Kasumi-1 (cell line): Measurements from ENCODE around the gene ARHGAP42.
A peak's percentile ranks its signal among the peaks of the same experiment; 100 is the strongest.
"Not testable (repeated sequence)": the region's sequence is repeated elsewhere in the genome, so short reads cannot be mapped to it uniquely, and the experiment has no call there.

Experiments
- DNase-seq, 2 experiments: peaks; one replicate each; lab custom pipeline; 2025; lab: John Stamatoyannopoulos, UW

Gene ARHGAP42

DNA sequence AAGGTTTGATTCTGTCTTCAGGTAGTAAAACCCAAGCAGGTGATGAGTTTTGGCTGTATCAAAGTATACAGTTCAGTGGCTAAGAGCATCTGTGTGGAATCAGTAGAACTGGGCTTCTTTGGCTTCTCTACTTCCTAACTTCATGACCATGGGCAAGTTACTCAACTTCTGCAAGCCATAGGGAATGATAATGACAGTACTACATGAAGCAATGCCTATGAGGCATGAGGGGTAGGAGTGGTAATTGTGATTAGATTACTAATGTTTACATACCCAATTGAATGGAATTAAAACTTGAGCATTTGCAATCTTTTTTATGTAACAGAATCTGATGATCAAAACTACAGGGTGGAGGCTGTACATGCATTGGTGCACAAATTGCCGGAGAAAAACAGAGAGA, 278.3 kb downstream of the ARHGAP42 start:
- DNase-seq, result no peak

DNA sequence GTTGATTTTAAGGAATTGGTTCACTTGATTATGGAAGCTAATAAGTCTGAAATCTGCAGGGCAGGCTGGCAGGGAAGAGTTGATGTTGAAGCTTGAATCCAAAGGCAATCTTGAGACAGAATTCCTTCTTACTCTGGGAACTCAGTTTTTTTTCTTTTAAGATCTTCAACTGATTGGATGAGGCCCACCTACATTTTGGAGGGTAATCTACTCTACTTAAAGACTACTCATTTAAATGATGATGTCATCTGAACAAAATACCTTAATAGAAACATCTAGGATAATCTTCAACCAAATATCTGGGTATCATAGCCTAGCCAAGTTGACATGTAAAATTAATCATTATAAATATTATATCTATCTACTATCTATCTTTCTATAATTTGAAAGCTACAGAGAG, 279.3 kb downstream of the ARHGAP42 start:
- DNase-seq, result no peak

- DNase-seq, result no peak
Measured at GRCh38 chr11:100969008-100969407, 281.9 kb downstream of the ARHGAP42 start.

DNA sequence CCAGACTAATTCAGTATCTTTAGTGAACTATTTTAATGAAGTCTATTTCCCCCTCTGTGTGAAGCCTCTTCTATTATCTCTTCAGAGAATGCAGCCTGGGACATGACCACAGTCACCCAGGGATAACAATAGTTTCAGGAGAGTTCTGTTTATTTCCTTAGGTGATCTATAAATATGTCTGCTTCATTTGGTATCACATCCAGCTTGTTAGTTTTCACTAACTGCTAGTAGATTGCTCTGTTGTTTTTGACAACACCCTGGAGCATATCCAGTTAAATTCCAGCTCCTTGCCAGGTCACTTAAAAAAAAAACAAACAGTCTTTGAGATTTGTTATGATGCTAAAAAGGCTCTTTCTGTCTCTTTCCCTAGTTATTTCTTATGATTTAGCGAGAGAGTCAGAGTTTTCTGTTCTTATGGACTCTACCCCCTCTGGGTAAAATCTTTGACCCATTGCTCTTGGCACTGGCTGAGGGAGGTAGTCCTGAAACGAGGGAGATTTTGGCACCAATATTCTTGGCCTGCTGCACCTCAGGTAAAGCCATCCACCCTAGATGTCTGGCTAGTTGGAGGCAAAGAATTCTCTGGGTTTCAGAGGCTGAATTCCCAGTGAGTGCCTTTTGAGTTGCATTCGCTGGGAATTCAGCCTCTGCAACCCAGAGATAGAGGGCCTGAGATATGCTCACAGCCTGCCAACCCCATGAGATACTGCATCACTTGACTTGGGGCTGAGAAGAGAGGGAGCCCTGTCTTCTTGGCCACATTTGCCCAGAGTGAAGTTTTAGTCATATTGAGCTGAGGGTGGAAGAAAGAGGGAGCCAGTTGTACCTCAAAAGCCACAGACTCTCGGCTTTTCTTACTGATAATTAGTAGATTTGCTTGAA, 283.4 kb downstream of the ARHGAP42 start:
- DNase-seq, result no peak

GRCh38 chr11:100972046-100972445, 285.0 kb downstream of the ARHGAP42 start:
- DNase-seq, result no peak

DNA sequence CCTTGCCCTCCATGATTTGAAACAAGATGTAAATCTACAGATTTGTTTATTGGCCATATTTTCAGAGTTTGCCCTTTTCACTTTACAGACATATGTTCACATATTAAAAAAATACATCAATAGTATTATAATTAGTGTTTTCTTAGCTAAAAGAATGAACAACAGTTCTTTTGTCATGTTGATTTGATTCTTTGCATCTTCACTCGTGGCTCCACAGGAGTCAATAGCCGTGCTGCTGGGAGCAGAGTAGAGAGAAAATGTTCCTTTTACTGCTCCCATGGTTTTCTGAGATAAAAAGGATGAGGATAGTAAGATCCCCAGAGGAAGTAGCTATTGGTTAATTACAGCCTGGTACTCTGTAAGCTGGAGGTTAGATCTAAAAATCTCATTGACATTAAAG, 291.4 kb downstream of the ARHGAP42 start:
- DNase-seq, result no peak

DNA sequence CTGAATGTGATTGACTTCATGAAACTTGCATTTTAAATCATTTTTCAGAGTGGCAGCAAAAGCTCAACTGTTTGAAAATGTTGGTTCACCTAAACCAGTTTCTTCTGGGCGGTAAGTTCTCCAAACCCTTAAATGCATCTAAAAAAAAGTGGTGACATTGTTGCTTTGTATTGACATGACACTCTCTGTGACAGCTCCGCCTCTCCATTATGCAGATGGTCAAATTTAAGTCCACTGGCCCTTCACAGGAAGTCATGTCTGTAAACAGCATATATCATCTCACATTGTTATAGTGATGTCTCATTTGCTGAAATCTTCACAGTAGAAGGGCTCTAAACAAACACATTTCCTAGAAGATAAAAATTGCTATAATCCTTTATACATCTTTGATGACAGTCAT, 291.9 kb downstream of the ARHGAP42 start:
- DNase-seq, result no peak

- peak; percentile 16 to 40 for DNase-seq
Measured at GRCh38 chr11:100980156-100980555, 293.1 kb downstream of the ARHGAP42 start.

DNA sequence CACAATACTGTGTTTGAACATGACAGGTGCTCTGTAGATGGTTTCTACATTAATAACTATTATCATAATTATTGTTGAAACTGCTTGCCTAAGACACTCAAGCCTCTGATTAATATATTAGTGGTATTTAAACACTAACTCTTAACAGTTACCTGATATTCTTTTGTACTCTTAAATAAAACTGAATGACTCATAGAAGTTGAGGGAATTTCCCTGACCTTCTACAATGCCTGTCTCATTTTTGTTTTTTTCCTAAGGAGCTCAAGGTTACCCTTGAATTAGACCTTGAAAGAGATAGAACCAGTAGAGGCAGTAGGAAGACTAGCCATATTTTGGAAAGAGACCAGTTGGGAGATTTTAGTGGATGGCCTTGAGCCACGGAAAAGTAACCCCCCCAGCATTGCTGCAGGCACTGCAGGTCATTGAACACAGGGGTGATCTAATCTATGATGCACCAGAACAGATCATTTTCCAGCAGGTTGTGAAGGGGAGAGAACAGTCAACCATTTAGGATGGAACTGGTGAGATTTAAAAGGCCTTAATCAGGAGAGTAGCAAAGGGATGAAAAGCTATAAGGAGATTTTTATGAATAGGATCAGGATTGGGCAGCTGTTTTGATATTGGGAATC, 294.2 kb downstream of the ARHGAP42 start:
- no peak for DNase-seq

DNA sequence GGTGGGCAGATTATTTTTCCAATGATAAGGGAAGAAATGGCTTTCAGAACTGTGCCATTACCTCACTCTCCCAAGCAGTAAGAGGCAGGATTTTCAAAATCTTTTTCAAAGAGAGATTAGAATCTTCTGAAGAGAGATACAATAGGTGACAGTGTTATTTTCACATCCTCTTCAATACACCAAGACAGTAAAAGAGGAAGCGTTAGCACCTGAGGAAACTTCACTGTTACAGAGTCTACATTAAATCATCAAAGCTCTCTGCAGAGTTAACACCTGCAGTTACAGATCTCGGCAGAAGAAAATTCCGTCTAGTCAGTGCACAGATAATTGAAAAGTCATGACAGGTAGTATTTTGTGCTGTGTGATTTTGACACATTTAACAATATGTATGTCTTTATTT, 297.6 kb downstream of the ARHGAP42 start:
- DNase-seq, result no peak

DNA sequence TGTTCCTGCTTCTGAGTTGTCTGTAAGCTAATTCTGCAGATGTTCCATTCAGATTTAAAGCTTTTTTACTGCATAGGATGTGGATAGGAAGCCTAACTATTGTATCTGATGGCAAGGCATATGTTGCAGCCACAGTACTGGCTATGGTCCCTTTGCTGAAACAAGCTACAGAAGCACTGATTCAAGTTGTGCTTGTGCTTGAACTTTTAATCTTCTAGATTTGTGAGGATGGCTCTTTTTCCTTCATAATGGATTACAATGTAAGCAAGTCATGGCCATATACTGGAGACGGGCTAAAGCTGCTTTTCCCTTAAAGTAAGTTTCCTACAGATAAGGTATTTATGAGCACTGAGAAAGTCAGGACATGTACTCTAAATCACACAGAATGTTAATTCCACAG, 303.8 kb downstream of the ARHGAP42 start:
- DNase-seq, result no peak

GRCh38 chr11:100991541-100991940, 304.5 kb downstream of the ARHGAP42 start:
- no peak for DNase-seq

GRCh38 chr11:100994966-100995365, 307.9 kb downstream of the ARHGAP42 start:
- DNase-seq, result no peak

GRCh38 chr11:100999756-101000155, 312.7 kb downstream of the ARHGAP42 start:
- no peak for DNase-seq

- no peak for DNase-seq
Measured at GRCh38 chr11:101003468-101003867, 316.4 kb downstream of the ARHGAP42 start.

DNA sequence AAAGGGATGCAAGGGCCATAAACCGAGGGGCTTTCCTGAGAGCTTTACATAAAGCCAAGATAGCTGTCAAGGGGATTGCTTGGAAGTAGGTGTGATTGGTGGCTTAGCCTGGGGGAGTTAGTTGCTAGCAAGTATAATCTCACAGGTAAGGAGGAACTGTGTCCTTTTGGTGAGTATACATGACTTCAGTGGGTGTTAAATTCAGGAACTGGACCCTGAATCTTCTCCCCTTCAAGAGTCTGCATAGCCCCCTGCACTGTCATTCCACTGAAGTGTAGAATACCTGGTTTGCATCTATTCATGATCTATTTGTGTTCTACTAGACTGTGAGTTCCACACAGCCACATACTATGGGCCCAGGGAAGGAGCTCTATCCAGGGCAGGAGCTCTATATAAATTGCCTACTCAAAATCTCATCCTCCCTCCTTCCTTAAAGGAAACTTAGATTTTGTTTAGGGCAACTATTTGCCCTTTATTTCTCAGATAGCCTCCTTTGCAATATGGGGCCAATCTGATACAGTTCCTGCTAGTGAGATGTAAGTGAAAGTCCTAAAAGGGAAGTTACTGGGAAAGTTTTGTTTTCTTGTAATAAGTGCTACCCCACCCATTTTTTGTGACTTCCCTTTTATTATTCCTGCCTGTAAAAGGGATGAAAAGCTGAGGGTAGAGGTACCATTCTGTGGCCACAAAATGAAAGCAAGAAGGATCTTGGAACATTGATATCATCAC, 322.0 kb downstream of the ARHGAP42 start:
- no peak for DNase-seq

DNA sequence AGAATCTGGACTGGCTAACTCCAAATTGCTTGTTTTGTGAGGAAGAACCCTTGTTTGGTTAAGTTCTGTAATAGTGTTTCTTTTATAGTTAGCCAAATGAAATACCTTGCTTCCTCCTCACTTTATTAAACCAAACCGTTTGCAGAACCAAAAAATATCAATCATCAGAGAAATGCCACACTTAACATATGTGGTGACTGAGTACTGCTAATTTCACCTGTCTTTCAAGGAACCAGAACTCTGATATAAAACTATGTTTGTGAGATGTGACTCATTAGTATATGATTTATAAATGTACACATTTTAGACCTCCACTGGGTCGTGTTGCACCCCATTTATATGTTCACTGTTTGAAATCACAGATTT, 322.6 kb downstream of the ARHGAP42 start:
- no peak for DNase-seq

DNA sequence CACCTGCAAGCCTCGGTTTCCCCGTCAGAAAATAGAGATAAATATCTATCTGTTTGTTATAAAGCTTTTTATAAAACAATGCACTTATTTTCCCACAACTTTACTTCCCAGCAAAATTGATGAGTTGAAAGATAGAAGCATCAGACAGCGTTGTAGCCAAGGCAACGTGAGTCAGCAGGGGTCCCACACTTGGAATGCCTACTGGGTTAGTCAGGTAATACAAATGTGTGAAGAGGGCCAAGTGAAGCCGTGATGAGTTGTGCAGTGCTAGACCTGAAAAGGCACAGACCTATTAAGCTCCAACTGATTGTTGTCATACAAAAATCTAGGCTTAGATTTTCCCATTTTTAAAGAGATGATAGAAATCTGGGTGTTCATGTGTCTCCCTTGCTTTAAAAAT, 323.8 kb downstream of the ARHGAP42 start:
- DNase-seq, result no peak

DNA sequence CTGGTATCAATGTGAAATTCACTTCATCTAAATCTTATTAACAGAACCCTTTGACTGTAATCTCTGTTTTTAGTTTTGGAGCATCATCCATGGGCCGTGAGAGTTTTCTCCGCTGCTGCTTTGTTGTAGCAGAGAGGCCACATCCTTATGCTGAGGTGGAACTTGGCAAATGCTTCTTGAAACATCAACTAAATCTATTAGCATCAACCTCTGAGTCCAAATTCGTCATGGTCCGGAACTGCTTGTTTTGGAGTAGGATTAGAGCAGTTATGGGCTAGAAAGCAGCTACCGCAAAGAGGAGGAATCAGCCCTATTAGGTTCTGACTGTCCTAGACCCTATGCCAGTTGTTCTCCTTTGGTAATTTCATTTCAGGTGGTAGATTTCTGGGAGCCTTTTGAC, 324.8 kb downstream of the ARHGAP42 start:
- no peak for DNase-seq

GRCh38 chr11:101013702-101014101, 326.6 kb downstream of the ARHGAP42 start:
- DNase-seq, result not testable (repeated sequence)

- DNase-seq, result no peak
Measured at GRCh38 chr11:101014600-101015285, 327.7 kb downstream of the ARHGAP42 start.

DNA sequence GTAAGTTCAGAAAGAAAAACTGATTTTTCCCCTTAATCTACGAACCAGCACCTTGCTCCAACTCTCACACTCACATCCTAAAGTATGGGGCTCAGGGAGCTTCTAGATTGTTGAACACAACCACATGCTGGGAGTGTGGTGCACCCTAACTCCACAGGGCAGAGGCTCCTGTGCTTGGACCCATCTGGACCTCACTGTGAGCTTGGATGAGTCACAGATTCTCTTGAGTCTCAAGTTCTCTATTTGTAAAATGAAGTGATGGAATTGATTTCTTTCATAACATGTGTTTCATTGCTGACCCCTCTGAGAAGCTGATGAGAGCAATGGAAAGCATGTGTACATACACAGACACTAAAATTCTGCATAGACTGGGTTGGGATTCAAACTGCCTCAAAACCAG, 332.8 kb downstream of the ARHGAP42 start:
- no peak for DNase-seq
